ENCODE results near the gene NCAPG2.

Gene NCAPG2

GRCh38 chr7:158704524-158705233, at the start of gene NCAPG2:
Gene NCAPG2 (minus strand): TSS chr7:158704804. CDS start chr7:158701899, 2,905 bp downstream.
- peak; percentile 97 for DNase-seq (ENCODE audit: low spot score)

GRCh38 chr7:158753900-158754299, 49.3 kb upstream of the NCAPG2 start:
- DNase-seq (ENCODE audit: low spot score) = no peak

- DNase-seq (ENCODE audit: low spot score) = no peak
Observed at GRCh38 chr7:158751751-158752150, 47.1 kb upstream of the NCAPG2 start.

- DNase-seq (ENCODE audit: low spot score) = no peak
Observed at GRCh38 chr7:158751199-158751598, 46.6 kb upstream of the NCAPG2 start.

GRCh38 chr7:158750702-158751101, 46.1 kb upstream of the NCAPG2 start:
- DNase-seq (ENCODE audit: low spot score) = no peak

- DNase-seq (ENCODE audit: low spot score) = no peak
Observed at GRCh38 chr7:158749396-158749795, 44.8 kb upstream of the NCAPG2 start.

- no peak for DNase-seq (ENCODE audit: low spot score)
Observed at GRCh38 chr7:158748335-158748734, 43.7 kb upstream of the NCAPG2 start.

GRCh38 chr7:158747408-158747807, 42.8 kb upstream of the NCAPG2 start:
- DNase-seq (ENCODE audit: low spot score) = no peak

GRCh38 chr7:158746957-158747356, 42.4 kb upstream of the NCAPG2 start:
- no peak for DNase-seq (ENCODE audit: low spot score)

- DNase-seq (ENCODE audit: low spot score) = no peak
Observed at GRCh38 chr7:158745057-158745715, 40.6 kb upstream of the NCAPG2 start.

GRCh38 chr7:158744070-158744469, 39.5 kb upstream of the NCAPG2 start:
- DNase-seq (ENCODE audit: low spot score) = no peak

- no peak for DNase-seq (ENCODE audit: low spot score)
Observed at GRCh38 chr7:158743219-158743618, 38.6 kb upstream of the NCAPG2 start.

GRCh38 chr7:158742065-158742821, 37.6 kb upstream of the NCAPG2 start:
- DNase-seq (ENCODE audit: low spot score) = no peak

GRCh38 chr7:158741294-158741666, 36.7 kb upstream of the NCAPG2 start:
- no peak for DNase-seq (ENCODE audit: low spot score)

GRCh38 chr7:158740657-158741293, 36.2 kb upstream of the NCAPG2 start:
- no peak for DNase-seq (ENCODE audit: low spot score)

- DNase-seq (ENCODE audit: low spot score) = no peak
Observed at GRCh38 chr7:158740013-158740656, 35.5 kb upstream of the NCAPG2 start.

GRCh38 chr7:158738841-158739240, 34.2 kb upstream of the NCAPG2 start:
- DNase-seq (ENCODE audit: low spot score) = no peak

- DNase-seq (ENCODE audit: low spot score) = no peak
Observed at GRCh38 chr7:158737064-158737695, 32.6 kb upstream of the NCAPG2 start.

- no peak for DNase-seq (ENCODE audit: low spot score)
Observed at GRCh38 chr7:158735935-158736334, 31.3 kb upstream of the NCAPG2 start.

- no peak for DNase-seq (ENCODE audit: low spot score)
Observed at GRCh38 chr7:158734861-158735260, 30.3 kb upstream of the NCAPG2 start.

GRCh38 chr7:158733775-158734494, 29.3 kb upstream of the NCAPG2 start:
- DNase-seq (ENCODE audit: low spot score) = no peak

Data from CD4-positive, alpha-beta T cell treated with Interleukin-15 for 4 hours (primary cell).